SK-N-MC (cell line): ENCODE measurements around the gene ELFN1.

Experiments used
- DNase-seq: peaks from one replicate; pipeline ENCODE4 v3.0.0-alpha.2; 2011; ENCODE audit warnings: low read depth, low spot score
- H3K27ac ChIP-seq: fragments of 200-600 bp; sonication (generic); 2 replicates; pipeline ENCODE4 v1.5.1; 2016; ENCODE audit warnings: mixed run types
- H3K36me3 ChIP-seq: fragments of 200-600 bp; sonication (generic); 2 replicates; pipeline ENCODE4 v1.6.1; 2017; ENCODE audit warnings: antibody characterized with exemption, low read length, mixed read lengths; ENCODE audit not compliant: insufficient read depth
- H3K4me3 ChIP-seq: fragments of 200-600 bp; sonication (generic); 2 replicates; pipeline ENCODE4 v1.5.1; 2016
- H3K9ac ChIP-seq: fragments of 200-600 bp; sonication (generic); 2 replicates; pipeline ENCODE4 v1.8.0; 2017; ENCODE audit warnings: mixed run types, mixed read lengths; ENCODE audit not compliant: insufficient read length
- H3K9me3 ChIP-seq: fragments of 200-600 bp; sonication (generic); 2 replicates; pipeline ENCODE4 v1.6.1; 2017; ENCODE audit warnings: low read depth, mild to moderate bottlenecking, antibody characterized with exemption, low read length, moderate library complexity, mixed read lengths
- EZH2 ChIP-seq: fragments of 200-600 bp; sonication (generic); IDR thresholded peaks from one replicate; pipeline ENCODE4 v1.6.1; 2017; ENCODE audit warnings: antibody characterized with exemption
- FOXP2 ChIP-seq: optimal IDR thresholded peaks from 2 replicates; pipeline ENCODE3; 2011; ENCODE audit warnings: mild to moderate bottlenecking, moderate library complexity; ENCODE audit not compliant: insufficient read depth; ENCODE audit errors: extremely low read length, control extremely low read depth
- POLR2AphosphoS5 ChIP-seq: IDR thresholded peaks from 2 replicates; pipeline ENCODE4 v1.6.1; 2012; ENCODE audit warnings: mild to moderate bottlenecking, low read depth, low read length, borderline replicate concordance

The ELFN1 gene

GRCh38 chr7:1735806-1736483, 65.9 kb downstream of the ELFN1 start:
- no peaks in the 10 kb centered on the region for H3K36me3 ChIP-seq
- H3K4me3 ChIP-seq, result no peak overlapping the region
- no peaks in the 10 kb centered on the region for H3K9me3 ChIP-seq
- DNase-seq, result no peak
- no peak overlapping the region for H3K9ac ChIP-seq
- H3K27ac ChIP-seq, result no peak overlapping the region
- TF ChIP-seq EZH2, result no peak
- no peak for TF ChIP-seq FOXP2
- no peak for TF ChIP-seq POLR2AphosphoS5

- no peak for DNase-seq
- Histone ChIP-seq H3K9ac (no peak overlapping the region), H3K9me3 (no peaks in the 10 kb centered on the region), H3K4me3 (no peak overlapping the region), H3K27ac (no peak overlapping the region), H3K36me3 (no peaks in the 10 kb centered on the region)
- no peak for TF ChIP-seq POLR2AphosphoS5
- TF ChIP-seq EZH2, result no peak
- no peak for TF ChIP-seq FOXP2
Measured at GRCh38 chr7:1736484-1736817, 66.4 kb downstream of the ELFN1 start.

- Histone ChIP-seq H3K36me3 (no peaks in the 10 kb centered on the region), H3K9me3 (no peaks in the 10 kb centered on the region), H3K9ac (no peak overlapping the region), H3K27ac (no peak overlapping the region), H3K4me3 (no peak overlapping the region)
- DNase-seq, result no peak
- TF ChIP-seq EZH2 (no peak), FOXP2 (no peak), POLR2AphosphoS5 (no peak)
Measured at GRCh38 chr7:1736830-1737229, 66.8 kb downstream of the ELFN1 start.

- Histone ChIP-seq H3K9ac (no peak overlapping the region), H3K36me3 (no peaks in the 10 kb centered on the region), H3K27ac (no peak overlapping the region), H3K9me3 (no peaks in the 10 kb centered on the region), H3K4me3 (no peak overlapping the region)
- no peak for DNase-seq
- TF ChIP-seq FOXP2 (no peak), EZH2 (no peak), POLR2AphosphoS5 (no peak)
Measured at GRCh38 chr7:1737523-1737922, 67.4 kb downstream of the ELFN1 start.

GRCh38 chr7:1737956-1738355, 67.9 kb downstream of the ELFN1 start:
- DNase-seq, result no peak
- no peak overlapping the region for H3K9ac ChIP-seq
- no peaks in the 10 kb centered on the region for H3K9me3 ChIP-seq
- no peak for TF ChIP-seq EZH2
- TF ChIP-seq FOXP2, result no peak
- TF ChIP-seq POLR2AphosphoS5, result no peak
- no peaks in the 10 kb centered on the region for H3K36me3 ChIP-seq
- H3K27ac ChIP-seq, result no peak overlapping the region
- no peak overlapping the region for H3K4me3 ChIP-seq

- no peak for TF ChIP-seq POLR2AphosphoS5
- TF ChIP-seq EZH2, result no peak
- no peak for TF ChIP-seq FOXP2
- Histone ChIP-seq H3K27ac (no peak overlapping the region), H3K36me3 (no peaks in the 10 kb centered on the region), H3K4me3 (no peak overlapping the region), H3K9ac (no peak overlapping the region), H3K9me3 (no peaks in the 10 kb centered on the region)
- no peak for DNase-seq
Measured at GRCh38 chr7:1738511-1738910, 68.4 kb downstream of the ELFN1 start.

- TF ChIP-seq POLR2AphosphoS5 (no peak), FOXP2 (no peak), EZH2 (no peak)
- DNase-seq, result no peak
- Histone ChIP-seq H3K4me3 (no peak overlapping the region), H3K9ac (no peak overlapping the region), H3K27ac (no peak overlapping the region), H3K9me3 (no peaks in the 10 kb centered on the region), H3K36me3 (no peaks in the 10 kb centered on the region)
Measured at GRCh38 chr7:1738956-1739355, 68.9 kb downstream of the ELFN1 start.

- Histone ChIP-seq H3K36me3 (no peaks in the 10 kb centered on the region), H3K9me3 (no peaks in the 10 kb centered on the region), H3K9ac (no peak overlapping the region), H3K27ac (no peak overlapping the region), H3K4me3 (no peak overlapping the region)
- DNase-seq, result no peak
- TF ChIP-seq EZH2 (no peak), POLR2AphosphoS5 (no peak), FOXP2 (no peak)
Measured at GRCh38 chr7:1739593-1739992, 69.5 kb downstream of the ELFN1 start.

- no peaks in the 10 kb centered on the region for H3K36me3 ChIP-seq
- DNase-seq, result no peak
- TF ChIP-seq EZH2, result no peak
- TF ChIP-seq FOXP2, result no peak
- no peak for TF ChIP-seq POLR2AphosphoS5
- no peak overlapping the region for H3K4me3 ChIP-seq
- no peaks in the 10 kb centered on the region for H3K9me3 ChIP-seq
- H3K9ac ChIP-seq, result no peak overlapping the region
- H3K27ac ChIP-seq, result no peak overlapping the region
Measured at GRCh38 chr7:1740214-1740613, 70.1 kb downstream of the ELFN1 start.
